Measurements from ENCODE around the gene PPM1E. TPM values are rescaled to one million over a fixed set of nuclear protein-coding genes. Genes with fewer than 3 reads are reported as not detected.

Gene PPM1E
- 0.03 and 0.05 TPM in 2 replicates for polyA plus RNA-seq (2013)

GRCh38 chr17:58755577-58756245, at the start of gene PPM1E:
Gene PPM1E (plus strand): TSS chr17:58755854.
- H4K91ac ChIP-seq (ENCODE audit: low read depth, low read length) = no peak within 1 kb of the TSS
- no peak within 1 kb of the TSS for H3K4ac ChIP-seq (ENCODE audit: low read depth, low read length)
- H3K27me3 ChIP-seq (ENCODE audit: insufficient read depth, low read length) = peaks cover 17% of the 10 kb centered on the region
- H2BK120ac ChIP-seq (ENCODE audit: insufficient read depth, low read length, poor library complexity) = no peak within 1 kb of the TSS
- no CpG with 5 or more reads among the region's 71 CpGs for WGBS (ENCODE audit: extremely low coverage, insufficient coverage, insufficient read length)
- peak within 1 kb of the TSS; percentile 66 for H2AFZ ChIP-seq (ENCODE audit: insufficient read depth, low read length, poor library complexity)
- H2BK5ac ChIP-seq (ENCODE audit: low read depth, low read length, poor library complexity) = no peak within 1 kb of the TSS
- DNase-seq = peak; percentile 4 to 54
- H3K36me3 ChIP-seq (ENCODE audit: control insufficient read depth in 1 of 2, insufficient read depth in 2 of 2, low read length in 2 of 2) = no peaks in the 10 kb centered on the region
- H3K9me3 ChIP-seq (ENCODE audit: insufficient read depth, low read depth, low read length) = no peaks in the 10 kb centered on the region
- H2AK5ac ChIP-seq (ENCODE audit: low read length) = no peak within 1 kb of the TSS
- H3K18ac ChIP-seq (ENCODE audit: low read length) = no peak within 1 kb of the TSS
- H3K79me1 ChIP-seq (ENCODE audit: low read length) = no peaks in the 10 kb centered on the region
- H3K4me1 ChIP-seq (ENCODE audit: control insufficient read depth in 1 of 2, insufficient read depth in 2 of 2, low read length in 2 of 2) = peaks cover 0 to 8% of the 10 kb centered on the region in 2 experiments
- no peak within 1 kb of the TSS for H3K14ac ChIP-seq (ENCODE audit: low read length)
- H3K4me2 ChIP-seq (ENCODE audit: low read length) = peak within 1 kb of the TSS; percentile 100
- H3K79me2 ChIP-seq (ENCODE audit: control insufficient read depth, insufficient read depth, low read length, poor library complexity) = no peaks in the 10 kb centered on the region
- H2BK12ac ChIP-seq (ENCODE audit: low read length) = no peak within 1 kb of the TSS
- no peak within 1 kb of the TSS for H4K12ac ChIP-seq (ENCODE audit: low read depth, low read length)
- no peak within 1 kb of the TSS for H3K9ac ChIP-seq (ENCODE audit: low read length)
- H3K23ac ChIP-seq (ENCODE audit: low read length) = no peak within 1 kb of the TSS
- H3K4me3 ChIP-seq (ENCODE audit: low read depth, low read length) = peak within 1 kb of the TSS; percentile 78
- no peak within 1 kb of the TSS for H3K27ac ChIP-seq (ENCODE audit: low read depth, low read length)
- H4K8ac ChIP-seq (ENCODE audit: low read depth, low read length) = no peak within 1 kb of the TSS

- H3K9me3 ChIP-seq (ENCODE audit: insufficient read depth, low read depth, low read length) = no peaks in the 10 kb centered on the region
- no peak overlapping the region for H2BK5ac ChIP-seq (ENCODE audit: low read depth, low read length, poor library complexity)
- H2BK12ac ChIP-seq (ENCODE audit: low read length) = no peak overlapping the region
- H3K4me2 ChIP-seq (ENCODE audit: low read length) = no peak overlapping the region
- H3K27me3 ChIP-seq (ENCODE audit: insufficient read depth, low read length) = no peaks in the 10 kb centered on the region
- no peak overlapping the region for H3K14ac ChIP-seq (ENCODE audit: low read length)
- no peaks in the 10 kb centered on the region for H3K79me1 ChIP-seq (ENCODE audit: low read length)
- peak; percentile 55 to 79 for DNase-seq
- H3K4me3 ChIP-seq (ENCODE audit: low read depth, low read length) = no peak overlapping the region
- no peak overlapping the region for H3K4ac ChIP-seq (ENCODE audit: low read depth, low read length)
- no peak overlapping the region for H3K9ac ChIP-seq (ENCODE audit: low read length)
- H3K4me1 ChIP-seq (ENCODE audit: control insufficient read depth in 1 of 2, insufficient read depth in 2 of 2, low read length in 2 of 2) = peaks cover 2 to 3% of the 10 kb centered on the region in 2 experiments
- no CpG with 5 or more reads among the region's 3 CpGs for WGBS (ENCODE audit: extremely low coverage, insufficient coverage, insufficient read length)
- no peak overlapping the region for H4K91ac ChIP-seq (ENCODE audit: low read depth, low read length)
- H3K18ac ChIP-seq (ENCODE audit: low read length) = no peak overlapping the region
- no peak overlapping the region for H4K12ac ChIP-seq (ENCODE audit: low read depth, low read length)
- no peak overlapping the region for H3K27ac ChIP-seq (ENCODE audit: low read depth, low read length)
- H2BK120ac ChIP-seq (ENCODE audit: insufficient read depth, low read length, poor library complexity) = no peak overlapping the region
- H4K8ac ChIP-seq (ENCODE audit: low read depth, low read length) = no peak overlapping the region
- H3K23ac ChIP-seq (ENCODE audit: low read length) = no peak overlapping the region
- H2AFZ ChIP-seq (ENCODE audit: insufficient read depth, low read length, poor library complexity) = no peak overlapping the region
- H2AK5ac ChIP-seq (ENCODE audit: low read length) = no peak overlapping the region
- H3K79me2 ChIP-seq (ENCODE audit: control insufficient read depth, insufficient read depth, low read length, poor library complexity) = no peaks in the 10 kb centered on the region
- H3K36me3 ChIP-seq (ENCODE audit: control insufficient read depth in 1 of 2, insufficient read depth in 2 of 2, low read length in 2 of 2) = peaks cover 0 to 2% of the 10 kb centered on the region in 2 experiments
Measured at GRCh38 chr17:58706351-58707140, 49.1 kb upstream of the PPM1E start.

GRCh38 chr17:58710948-58711552, 44.6 kb upstream of the PPM1E start:
- DNase-seq = peak; percentile 53 to 91
- Histone ChIP-seq H3K4me1 (ENCODE audit: control insufficient read depth in 1 of 2, insufficient read depth in 2 of 2, low read length in 2 of 2) (no peaks in the 10 kb centered on the region), H2AK5ac (ENCODE audit: low read length) (no peak overlapping the region), H3K14ac (ENCODE audit: low read length) (no peak overlapping the region), H3K27ac (ENCODE audit: low read depth, low read length) (no peak overlapping the region), H3K79me2 (ENCODE audit: control insufficient read depth, insufficient read depth, low read length, poor library complexity) (no peaks in the 10 kb centered on the region), H3K9me3 (ENCODE audit: insufficient read depth, low read depth, low read length) (no peaks in the 10 kb centered on the region), H3K36me3 (ENCODE audit: control insufficient read depth in 1 of 2, insufficient read depth in 2 of 2, low read length in 2 of 2) (peaks cover 0 to 2% of the 10 kb centered on the region in 2 experiments), H2BK12ac (ENCODE audit: low read length) (no peak overlapping the region), H3K18ac (ENCODE audit: low read length) (no peak overlapping the region), H3K27me3 (ENCODE audit: insufficient read depth, low read length) (no peaks in the 10 kb centered on the region), H4K12ac (ENCODE audit: low read depth, low read length) (no peak overlapping the region), H3K4me2 (ENCODE audit: low read length) (no peak overlapping the region), H3K79me1 (ENCODE audit: low read length) (no peaks in the 10 kb centered on the region), H3K4ac (ENCODE audit: low read depth, low read length) (no peak overlapping the region), H3K9ac (ENCODE audit: low read length) (no peak overlapping the region), H4K8ac (ENCODE audit: low read depth, low read length) (no peak overlapping the region), H2AFZ (ENCODE audit: insufficient read depth, low read length, poor library complexity) (no peak overlapping the region), H2BK120ac (ENCODE audit: insufficient read depth, low read length, poor library complexity) (no peak overlapping the region), H3K23ac (ENCODE audit: low read length) (no peak overlapping the region), H3K4me3 (ENCODE audit: low read depth, low read length) (no peak overlapping the region), H2BK5ac (ENCODE audit: low read depth, low read length, poor library complexity) (no peak overlapping the region), H4K91ac (ENCODE audit: low read depth, low read length) (no peak overlapping the region)
- no CpG with 5 or more reads among the region's 4 CpGs for WGBS (ENCODE audit: extremely low coverage, insufficient coverage, insufficient read length)

DNA sequence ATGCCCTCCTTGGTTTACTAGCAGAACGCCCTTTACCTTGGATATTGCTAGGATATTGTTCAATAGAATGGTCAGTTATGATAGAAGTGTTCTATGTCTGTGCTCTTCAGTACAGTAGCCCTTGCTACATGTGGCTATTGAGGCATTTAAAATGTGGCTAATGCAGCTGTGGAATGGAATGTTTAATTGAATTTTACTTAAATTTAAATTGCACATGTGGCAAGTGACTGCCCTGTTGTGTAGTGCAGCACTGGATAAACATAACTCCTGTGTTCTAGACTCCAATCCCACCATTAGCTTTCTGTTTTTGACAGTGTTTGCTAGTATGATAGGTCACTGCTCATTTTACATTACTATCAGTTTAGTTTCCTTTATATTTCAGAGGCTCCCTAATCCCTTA, 33.4 kb upstream of the PPM1E start:
- Histone ChIP-seq H3K27me3 (ENCODE audit: insufficient read depth, low read length) (no peaks in the 10 kb centered on the region), H3K14ac (ENCODE audit: low read length) (no peak overlapping the region), H2BK120ac (ENCODE audit: insufficient read depth, low read length, poor library complexity) (no peak overlapping the region), H3K9ac (ENCODE audit: low read length) (no peak overlapping the region), H3K4me1 (ENCODE audit: control insufficient read depth in 1 of 2, insufficient read depth in 2 of 2, low read length in 2 of 2) (no peaks in the 10 kb centered on the region), H3K18ac (ENCODE audit: low read length) (no peak overlapping the region), H4K91ac (ENCODE audit: low read depth, low read length) (no peak overlapping the region), H3K4me3 (ENCODE audit: low read depth, low read length) (no peak overlapping the region), H3K79me2 (ENCODE audit: control insufficient read depth, insufficient read depth, low read length, poor library complexity) (no peaks in the 10 kb centered on the region), H3K79me1 (ENCODE audit: low read length) (no peaks in the 10 kb centered on the region), H3K23ac (ENCODE audit: low read length) (no peak overlapping the region), H3K4ac (ENCODE audit: low read depth, low read length) (no peak overlapping the region), H3K4me2 (ENCODE audit: low read length) (no peak overlapping the region), H2AK5ac (ENCODE audit: low read length) (no peak overlapping the region), H2BK12ac (ENCODE audit: low read length) (no peak overlapping the region), H3K27ac (ENCODE audit: low read depth, low read length) (no peak overlapping the region), H4K8ac (ENCODE audit: low read depth, low read length) (no peak overlapping the region), H3K36me3 (ENCODE audit: control insufficient read depth in 1 of 2, insufficient read depth in 2 of 2, low read length in 2 of 2) (no peaks in the 10 kb centered on the region), H2AFZ (ENCODE audit: insufficient read depth, low read length, poor library complexity) (no peak overlapping the region), H3K9me3 (ENCODE audit: insufficient read depth, low read depth, low read length) (no peaks in the 10 kb centered on the region), H2BK5ac (ENCODE audit: low read depth, low read length, poor library complexity) (no peak overlapping the region), H4K12ac (ENCODE audit: low read depth, low read length) (no peak overlapping the region)
- no peak for DNase-seq
- no CpG with 5 or more reads among the region's 1 CpG for WGBS (ENCODE audit: extremely low coverage, insufficient coverage, insufficient read length)
